PC-9 (cell line): ENCODE measurements around the gene BAHD1. TPM values are rescaled to one million over a fixed set of nuclear protein-coding genes. Genes with fewer than 3 reads are reported as not detected.

Experiments
- BruUV-seq: library from RNA; stranded (reverse); fragments of 400-500 nt; replicated peaks from 2 replicates; lab custom pipeline; 2021; lab: Mats Ljungman, UMichigan
- CTCF ChIA-PET: fragments of 300-600 bp; sonication (Branson Sonifier 250); formaldehyde crosslinking; loops from one replicate; lab custom pipeline; 2022; ENCODE audit warnings: antibody characterized with exemption; lab: Charles Lee
- POLR2A ChIA-PET: fragments of 300-600 bp; sonication (Branson Sonifier 250); formaldehyde crosslinking; loops from one replicate; lab custom pipeline; 2022; ENCODE audit warnings: antibody characterized with exemption; ENCODE audit not compliant: unreplicated experiment; lab: Charles Lee
- DNase-seq, 2 experiments: peaks; one replicate each; pipeline versions ENCODE4 v3.0.0 to v3.0.0-alpha.2; 2015 to 2022; ENCODE audit warnings: mixed read lengths in 1 of 2
- H2AFZ ChIP-seq: fragments of 200-600 bp; sonication (generic); 2 replicates; pipeline ENCODE4 v1.8.1; 2017; ENCODE audit warnings: antibody characterized with exemption
- H3F3A ChIP-seq: fragments of 200-600 bp; sonication (generic); 2 replicates; pipeline ENCODE4 v1.8.1; 2017; ENCODE audit warnings: antibody characterized with exemption, mild to moderate bottlenecking, low read depth; ENCODE audit not compliant: insufficient read depth
- H3K27ac ChIP-seq: fragments of 200-600 bp; sonication (generic); 2 replicates; pipeline ENCODE4 v1.6.1; 2016; ENCODE audit warnings: mixed run types
- H3K27me3 ChIP-seq: fragments of 200-600 bp; sonication (generic); 2 replicates; pipeline ENCODE4 v1.6.1; 2016; ENCODE audit warnings: low read depth, mixed run types; ENCODE audit not compliant: insufficient read depth
- H3K36me3 ChIP-seq: fragments of 200-600 bp; sonication (generic); 2 replicates; pipeline ENCODE4 v1.6.1; 2016; ENCODE audit warnings: low read depth, mixed run types
- H3K4me1 ChIP-seq: fragments of 200-600 bp; sonication (generic); replicated peaks from 2 replicates; pipeline ENCODE4 v1.6.1; 2016; ENCODE audit warnings: mixed run types; ENCODE audit not compliant: insufficient read depth
- H3K4me2 ChIP-seq: fragments of 200-600 bp; sonication (generic); 2 replicates; pipeline ENCODE4 v1.6.1; 2017; ENCODE audit warnings: mixed run types
- H3K4me3 ChIP-seq: fragments of 200-600 bp; sonication (generic); 2 replicates; pipeline ENCODE4 v1.6.1; 2016; ENCODE audit warnings: mixed run types
- H3K79me2 ChIP-seq: fragments of 200-600 bp; sonication (generic); 2 replicates; pipeline ENCODE4 v1.6.1; 2017; ENCODE audit warnings: low read depth, mixed run types
- H3K9me2 ChIP-seq: fragments of 200-600 bp; sonication (generic); 2 replicates; pipeline ENCODE4 v1.8.1; 2017; ENCODE audit warnings: mild to moderate bottlenecking; ENCODE audit not compliant: insufficient read depth
- H3K9me3 ChIP-seq: fragments of 200-600 bp; sonication (generic); 2 replicates; pipeline ENCODE4 v1.8.1; 2016; ENCODE audit warnings: low read depth; ENCODE audit not compliant: insufficient read depth
- H4K20me1 ChIP-seq: fragments of 200-600 bp; sonication (generic); 2 replicates; pipeline ENCODE4 v1.8.1; 2017; ENCODE audit not compliant: insufficient read depth
- CTCF ChIP-seq: fragments of 200-600 bp; sonication (generic); conservative IDR thresholded peaks from 2 replicates; pipeline ENCODE4 v1.6.1; 2017; ENCODE audit warnings: mixed run types, antibody characterized with exemption, mild to moderate bottlenecking, moderate library complexity
- EZH2 ChIP-seq: fragments of 200-600 bp; sonication (generic); IDR thresholded peaks from 2 replicates; pipeline ENCODE4 v1.8.0; 2017; ENCODE audit warnings: antibody characterized with exemption, low read depth
- intact Hi-C: fragments of 100-400 bp; cut with micrococcal nuclease; formaldehyde crosslinking; loops from one replicate; pipeline ENCODE4 v1.10.0; 2022; ENCODE audit not compliant: unreplicated experiment
- total RNA-seq: library from RNA; stranded (reverse); gene quantifications from 2 replicates; pipeline ENCODE4 v1.2.3, GENCODE V29; 2021

BAHD1 gene
- total RNA-seq, 1 experiment from 2014 or later: 19.1 TPM

GRCh38 chr15:40439960-40440742 lies 602 bp upstream of the BAHD1 start:
- BruUV-seq: no TSS peak
- Histone ChIP-seq H2AFZ (peak overlapping the region; percentile 79), H3K27me3 (no peaks in the 10 kb centered on the region), H3K9me2 (no peaks in the 10 kb centered on the region), H3K9me3 (no peaks in the 10 kb centered on the region), H3K4me2 (peak overlapping the region; percentile 88), H3K27ac (peak overlapping the region; percentile 45), H3K4me1 (peaks cover 9% of the 10 kb centered on the region; the same call in 1 of the 2 replicates), H3K79me2 (peaks cover 29% of the 10 kb centered on the region), H3F3A (peaks cover 6% of the 10 kb centered on the region; the same call in 1 of the 2 replicates), H3K4me3 (peak overlapping the region; percentile 66), H3K36me3 (no peaks in the 10 kb centered on the region), H4K20me1 (peaks cover 6% of the 10 kb centered on the region)
- POLR2A ChIA-PET: interaction anchor here (0.5 to 0.6 kb wide), 2 partner anchors 23 to 57 kb away, joined by 3 to 4 read pairs; partner anchors contain the start of gene KNSTRN
- intact Hi-C loops: loop anchor here (2.0 to 5.0 kb wide), 2 partner anchors 31 to 67 kb away; partner anchors contain the start of gene CHST14
- no peak for TF ChIP-seq CTCF
- TF ChIP-seq EZH2: no peak
- DNase-seq: peak; percentile 53 to 54
- CTCF ChIA-PET: interaction anchor here (0.7 to 1.0 kb wide), 3 partner anchors 17 to 117 kb away, joined by 3 to 8 read pairs (median 5); no protein-coding TSS in a partner anchor

GRCh38 chr15:40441565-40442531 lies 1.1 kb downstream of the BAHD1 start:
- no peaks in the 10 kb centered on the region for H3K27me3 ChIP-seq
- H3K4me2 ChIP-seq: peak overlapping the region; percentile 81
- CTCF ChIA-PET: interaction anchor here (0.5 to 0.7 kb wide), 5 partner anchors 12 to 247 kb away, joined by 3 to 12 read pairs (median 3); no protein-coding TSS in a partner anchor
- no peak for DNase-seq
- H4K20me1 ChIP-seq: peaks cover 6% of the 10 kb centered on the region
- H3K9me2 ChIP-seq: no peaks in the 10 kb centered on the region
- H3K4me1 ChIP-seq: peaks cover 9% of the 10 kb centered on the region; the same call in 1 of the 2 replicates
- POLR2A ChIA-PET: interaction anchor here (0.6 kb wide), 1 partner anchor 20 kb away, joined by 3 read pairs; no protein-coding TSS in a partner anchor
- H2AFZ ChIP-seq: no peak overlapping the region
- peak overlapping the region; percentile 64 for H3K4me3 ChIP-seq
- no peak overlapping the region for H3K27ac ChIP-seq
- TF ChIP-seq CTCF: no peak
- TF ChIP-seq EZH2: no peak
- no peaks in the 10 kb centered on the region for H3K9me3 ChIP-seq
- H3K79me2 ChIP-seq: peaks cover 44% of the 10 kb centered on the region
- H3K36me3 ChIP-seq: no peaks in the 10 kb centered on the region
- intact Hi-C loops: loop anchor here (2.0 to 5.0 kb wide), 2 partner anchors 29 to 65 kb away; partner anchors contain the start of gene CHST14
- no TSS peak for BruUV-seq
- peaks cover 6% of the 10 kb centered on the region; the same call in 1 of the 2 replicates for H3F3A ChIP-seq
